Stomach (tissue), 4 donors: ENCODE data around the gene PTBP3.

Source experiments
- CTCF ChIP-seq, 7 experiments: fragments of 450-650 bp in 4 of 7; fragments of 200-600 bp in 3 of 7; sonication (generic) in 3 of 7; IDR thresholded peaks; one replicate each; pipeline ENCODE4 v1.5.1; 2016 to 2019; ENCODE audit warnings: antibody characterized with exemption in 7 of 7, control low read depth in 2 of 7, mild to moderate bottlenecking in 1 of 7
- EP300 ChIP-seq: sonication (generic); formaldehyde crosslinking; IDR thresholded peaks from one replicate; pipeline ENCODE4 v1.6.1; 2017; ENCODE audit warnings: antibody characterized with exemption
- POLR2A ChIP-seq, 4 donors: fragments of 450-650 bp; IDR thresholded peaks; one replicate each; pipeline ENCODE4 v1.6.1; 2016; ENCODE audit warnings: antibody characterized with exemption in 4 of 4, control low read depth in 2 of 4, mild to moderate bottlenecking in 1 of 4, moderate library complexity in 1 of 4
- POLR2AphosphoS5 ChIP-seq, 3 donors: sonication (generic); formaldehyde crosslinking; IDR thresholded peaks; one replicate each; pipeline ENCODE4 v1.6.1; 2016; ENCODE audit warnings: antibody characterized with exemption in 3 of 3

- TF ChIP-seq POLR2AphosphoS5 (IDR thresholded peaks at IDR 0.05) (no peak), CTCF (IDR thresholded peaks at IDR 0.05) (no peak), EP300 (no peak), POLR2A (IDR thresholded peaks at IDR 0.05) (no peak)
Measured at GRCh38 chr9:112380102-112380824, 46.8 kb upstream of the PTBP3 start, which contains the start of gene HSDL2.
